ENCODE measurements around the gene MOCS1. TPM values are rescaled to one million over a fixed set of nuclear protein-coding genes. Genes with fewer than 3 reads are reported as not detected.

MOCS1 gene
- total and polyA plus RNA-seq, 9 of the 15 experiments (the other 6 are each of a cell fraction or from before 2014, with no cell fraction given), result 0.69 to 12.7 (median 8.7) TPM

GRCh38 chr6:39917981-39918380 lies 16.3 kb downstream of the MOCS1 start:
- H2AFZ ChIP-seq (ENCODE audit: low read depth, low read length), result no peak overlapping the region
- H3K79me2 ChIP-seq (ENCODE audit: control insufficient read depth, insufficient read depth, low read length), result no peaks in the 10 kb centered on the region
- ChIA-PET POLR2A (no interaction called here), CTCF (ENCODE audit: low intra/inter-chr PET ratio) (no interaction called here)
- in situ Hi-C loops (cut with MboI) (no loop called here), intact Hi-C loops (cut with micrococcal nuclease) (no loop called here)
- 9% methylated on average over 3 of the region's 3 CpGs for WGBS (ENCODE audit: insufficient coverage, low coverage, missing lambda C conversion rate)
- TF ChIP-seq ETV6 (IDR thresholded peaks at IDR 0.05; ENCODE audit: borderline replicate concordance in 1 of 2, low read depth in 2 of 2, low read length in 1 of 2) (no peak), ETV6 (CRISPR knock-in tag; IDR thresholded peaks at IDR 0.05; ENCODE audit: borderline replicate concordance) (no peak)
- no peaks in the 10 kb centered on the region; the same call in 1 of the 2 replicates for H4K20me1 ChIP-seq (replicated peaks; ENCODE audit: control insufficient read depth, insufficient read depth, low read length)
- H3K4me1 ChIP-seq (replicated peaks in 1 of 2; ENCODE audit: control insufficient read depth in 2 of 2, insufficient read depth in 2 of 2, low read length in 2 of 2), result no peaks in the 10 kb centered on the region
- no peaks in the 10 kb centered on the region for H3K9me3 ChIP-seq (replicated peaks; ENCODE audit: control insufficient read depth, insufficient read depth, low read depth, low read length)
- H3K4me3 ChIP-seq, result no peak overlapping the region
- BruUV-seq (replicated peaks), result no TSS peak
- H3K9me1 ChIP-seq (ENCODE audit: control insufficient read depth, insufficient read depth, low read length), result no peaks in the 10 kb centered on the region
- ATAC-seq, result no peak
- H3K4me2 ChIP-seq (ENCODE audit: insufficient read depth, low read length), result no peak overlapping the region
- H3K27me3 ChIP-seq (ENCODE audit: control insufficient read depth in 2 of 2, insufficient read depth in 2 of 2, low read length in 2 of 2), result peaks cover 0 to 6% of the 10 kb centered on the region in 2 experiments; a peak in 2 of 5 replicates
- no peaks in the 10 kb centered on the region; the same call in 2 of the 3 replicates for H3K36me3 ChIP-seq (ENCODE audit: control insufficient read depth, insufficient read depth, low read length)
- no peak for DNase-seq (ENCODE audit: extremely low read depth in 1 of 4, low spot score in 3 of 4)
- no peak overlapping the region for H3K9ac ChIP-seq (ENCODE audit: insufficient read depth in 1 of 2, low read depth in 2 of 2, low read length in 2 of 2)
- no peak overlapping the region for H3K27ac ChIP-seq (ENCODE audit: extremely low read depth, low read depth, low read length)
- no peak for FAIRE-seq

GRCh38 chr6:39917329-39917728 lies 16.9 kb downstream of the MOCS1 start:
- no TSS peak for BruUV-seq (replicated peaks)
- ATAC-seq (no peak), FAIRE-seq (no peak), DNase-seq (ENCODE audit: extremely low read depth in 1 of 4, low spot score in 3 of 4) (no peak)
- TF ChIP-seq RCOR1 (IDR thresholded peaks at IDR 0.05; ENCODE audit: borderline replicate concordance in 1 of 2, low read depth in 2 of 2, low read length in 2 of 2) (no peak), PRDM10 (IDR thresholded peaks at IDR 0.05; ENCODE audit: partially characterized antibody) (peak; percentile 35), E2F4 (CRISPR knock-in tag; IDR thresholded peaks at IDR 0.05; ENCODE audit: low read depth) (no peak), ELK1 (CRISPR knock-in tag; IDR thresholded peaks at IDR 0.05) (no peak), CBX8 (IDR thresholded peaks at IDR 0.05; ENCODE audit: borderline replicate concordance, extremely low read depth, low read depth, low read length, poor library complexity, severe bottlenecking) (no peak), SRF (CRISPR knock-in tag; IDR thresholded peaks at IDR 0.05) (no peak)
- Histone ChIP-seq H3K36me3 (ENCODE audit: control insufficient read depth, insufficient read depth, low read length) (no peaks in the 10 kb centered on the region; the same call in 2 of the 3 replicates), H3K27ac (ENCODE audit: extremely low read depth, low read depth, low read length) (no peak overlapping the region), H3K79me2 (ENCODE audit: control insufficient read depth, insufficient read depth, low read length) (no peaks in the 10 kb centered on the region), H3K4me2 (ENCODE audit: insufficient read depth, low read length) (no peak overlapping the region), H3K9me1 (ENCODE audit: control insufficient read depth, insufficient read depth, low read length) (no peaks in the 10 kb centered on the region), H3K4me1 (replicated peaks in 1 of 2; ENCODE audit: control insufficient read depth in 2 of 2, insufficient read depth in 2 of 2, low read length in 2 of 2) (no peaks in the 10 kb centered on the region), H3K9me3 (replicated peaks; ENCODE audit: control insufficient read depth, insufficient read depth, low read depth, low read length) (no peaks in the 10 kb centered on the region), H3K4me3 (no peak overlapping the region), H2AFZ (ENCODE audit: low read depth, low read length) (no peak overlapping the region), H3K27me3 (ENCODE audit: control insufficient read depth in 2 of 2, insufficient read depth in 2 of 2, low read length in 2 of 2) (peaks cover 0 to 13% of the 10 kb centered on the region in 2 experiments; a peak in 3 of 5 replicates), H3K9ac (ENCODE audit: insufficient read depth in 1 of 2, low read depth in 2 of 2, low read length in 2 of 2) (no peak overlapping the region), H4K20me1 (replicated peaks; ENCODE audit: control insufficient read depth, insufficient read depth, low read length) (no peaks in the 10 kb centered on the region; the same call in 1 of the 2 replicates)
- CTCF ChIA-PET (ENCODE audit: low intra/inter-chr PET ratio), result no interaction called here
- in situ Hi-C loops (cut with MboI) (no loop called here), intact Hi-C loops (cut with micrococcal nuclease) (no loop called here)
- POLR2A ChIA-PET, result no interaction called here
- WGBS (ENCODE audit: insufficient coverage, low coverage, missing lambda C conversion rate), result 10% methylated on average over 4 of the region's 4 CpGs
